GM23248 (cell line): ENCODE measurements around the gene HNRNPLL. TPM values are rescaled to one million over a fixed set of nuclear protein-coding genes. Genes with fewer than 3 reads are reported as not detected.
"Not testable (repeated sequence)": the region's sequence is repeated elsewhere in the genome, so short reads cannot be mapped to it uniquely, and the experiment has no call there.

ENCODE experiments used
- DNase-seq: peaks from one replicate; pipeline ENCODE4 v3.0.0-alpha.2; 2015
- H2AFZ ChIP-seq: fragments of 200-600 bp; sonication (generic); 2 replicates; pipeline ENCODE4 v1.6.1; 2016; ENCODE audit warnings: antibody characterized with exemption
- H3F3A ChIP-seq: fragments of 200-600 bp; sonication (generic); 2 replicates; pipeline ENCODE4 v1.6.1; 2016; ENCODE audit warnings: mild to moderate bottlenecking, antibody characterized with exemption, mixed run types; ENCODE audit not compliant: insufficient read depth
- H3K27ac ChIP-seq: fragments of 200-600 bp; sonication (generic); 2 replicates; pipeline ENCODE4 v1.5.1; 2016; ENCODE audit warnings: mild to moderate bottlenecking
- H3K27me3 ChIP-seq: fragments of 200-600 bp; sonication (generic); replicated peaks from 2 replicates; pipeline ENCODE4 v1.6.1; 2016; ENCODE audit warnings: mild to moderate bottlenecking; ENCODE audit not compliant: insufficient read depth
- H3K36me3 ChIP-seq: fragments of 200-600 bp; sonication (generic); 2 replicates; pipeline ENCODE4 v1.6.1; 2016; ENCODE audit warnings: low read depth, mild to moderate bottlenecking
- H3K4me1 ChIP-seq: fragments of 200-600 bp; sonication (generic); 2 replicates; pipeline ENCODE4 v1.6.1; 2016; ENCODE audit warnings: mild to moderate bottlenecking; ENCODE audit not compliant: insufficient read depth
- H3K4me2 ChIP-seq: fragments of 200-600 bp; sonication (generic); one replicate; pipeline ENCODE4 v1.6.1; 2016; ENCODE audit warnings: mild to moderate bottlenecking; ENCODE audit not compliant: unreplicated experiment
- H3K4me3 ChIP-seq: fragments of 200-600 bp; sonication (generic); 2 replicates; pipeline ENCODE4 v1.5.1; 2016; ENCODE audit warnings: mild to moderate bottlenecking
- H3K79me2 ChIP-seq: fragments of 200-600 bp; sonication (generic); 2 replicates; pipeline ENCODE4 v1.6.1; 2016; ENCODE audit warnings: mild to moderate bottlenecking; ENCODE audit not compliant: insufficient read depth
- H3K9ac ChIP-seq: fragments of 200-600 bp; sonication (generic); 2 replicates; pipeline ENCODE4 v1.6.1; 2016; ENCODE audit warnings: mild to moderate bottlenecking
- H3K9me2 ChIP-seq: fragments of 200-600 bp; sonication (generic); 2 replicates; pipeline ENCODE4 v1.6.1; 2016; ENCODE audit warnings: mixed run types, mild to moderate bottlenecking, moderate library complexity; ENCODE audit not compliant: insufficient read depth
- H3K9me3 ChIP-seq: fragments of 200-600 bp; sonication (generic); one replicate; pipeline ENCODE4 v1.6.1; 2017; ENCODE audit warnings: low read depth
- H4K20me1 ChIP-seq: fragments of 200-600 bp; sonication (generic); 2 replicates; pipeline ENCODE4 v1.6.0; 2016; ENCODE audit not compliant: insufficient read depth
- EZH2 ChIP-seq: fragments of 200-600 bp; sonication (generic); IDR thresholded peaks from 2 replicates; pipeline ENCODE4 v1.6.1; 2018; ENCODE audit warnings: antibody characterized with exemption, mild to moderate bottlenecking; ENCODE audit not compliant: insufficient read depth, poor library complexity, severe bottlenecking
- EZH2phosphoT487 ChIP-seq: fragments of 200-600 bp; sonication (generic); IDR thresholded peaks from 2 replicates; pipeline ENCODE4 v1.6.1; 2018; ENCODE audit warnings: antibody characterized with exemption, moderate library complexity, mild to moderate bottlenecking, low read depth; ENCODE audit not compliant: insufficient read depth
- WGBS, 2 experiments: methylation state at CpG; one replicate each; pipeline ENCODE4 v1.1.6; 2015 to 2017; ENCODE audit warnings: low lambda C conversion rate in 2 of 2, low coverage in 1 of 2; ENCODE audit errors: missing lambda C conversion rate in 2 of 2; 5-methylcytosine and 5-hydroxymethylcytosine counted together
- in situ Hi-C: fragments of 300-500 bp; cut with MboI; formaldehyde crosslinking; loops from 2 replicates; pipeline ENCODE4 v1.15.0; 2020
- polyA plus RNA-seq: library from polyadenylated mRNA; unstranded; fragments of >200 nt; fragmentation: Nextera tagmentation; extraction: Ambion mirVana; gene quantifications from 2 replicates; pipeline ENCODE4 v1.2.1, GENCODE V29; 2016
- total RNA-seq: library from RNA; depleted of rRNA; stranded (reverse); fragments of >200 nt; shearing (Covaris generic); gene quantifications from 2 replicates; pipeline ENCODE4 v1.2.3, GENCODE V29; 2014

The HNRNPLL gene
- total and polyA plus RNA-seq, 2 experiments from 2014 or later: 31.3 to 42.6 TPM

DNA sequence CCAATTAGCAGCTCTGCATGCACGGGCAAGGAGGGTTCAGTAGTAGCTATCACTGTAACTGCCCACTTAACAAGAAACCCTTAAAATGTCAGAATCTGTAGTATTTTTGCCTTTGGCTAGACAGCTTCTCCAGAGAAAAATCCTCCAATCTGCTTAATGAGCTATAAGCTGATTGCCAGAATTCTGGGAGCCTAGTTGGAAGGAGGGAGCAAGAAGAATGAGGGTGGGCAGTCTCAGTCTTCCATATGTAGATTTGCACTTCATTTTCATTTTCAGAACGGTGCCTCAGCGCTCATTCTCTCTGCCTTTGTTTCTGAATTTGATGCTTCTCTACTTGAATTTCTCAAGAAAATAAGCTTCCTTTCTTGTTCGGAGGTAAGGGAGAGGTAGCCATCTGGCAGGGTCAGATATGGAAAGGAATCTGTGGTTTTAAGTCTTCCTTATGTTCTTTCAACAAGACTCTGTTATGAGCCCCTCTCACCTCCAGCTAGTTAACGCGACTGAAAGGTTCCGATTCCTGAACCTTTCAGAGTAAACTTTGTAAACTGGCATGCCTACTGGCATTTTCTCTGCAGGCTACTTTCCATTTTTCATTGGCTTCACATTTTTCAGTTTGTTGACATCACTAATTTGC, 53.5 kb downstream of the HNRNPLL start:
- no peak for DNase-seq
- H3K9ac ChIP-seq: no peak overlapping the region
- in situ Hi-C loops: no loop called here
- no peak for TF ChIP-seq EZH2phosphoT487
- TF ChIP-seq EZH2: no peak
- H3K9me3 ChIP-seq: no peaks in the 10 kb centered on the region
- H3K4me1 ChIP-seq: no peaks in the 10 kb centered on the region
- no peak overlapping the region for H3K27ac ChIP-seq
- H3K9me2 ChIP-seq: no peaks in the 10 kb centered on the region
- no peaks in the 10 kb centered on the region for H4K20me1 ChIP-seq
- H2AFZ ChIP-seq: no peak overlapping the region
- no peak overlapping the region for H3K4me2 ChIP-seq
- 70 to 72% methylated on average over 7 of the region's 7 CpGs for WGBS, 2 experiments
- no peak overlapping the region for H3K4me3 ChIP-seq
- no peaks in the 10 kb centered on the region for H3K27me3 ChIP-seq
- no peaks in the 10 kb centered on the region for H3K79me2 ChIP-seq
- peaks cover 16% of the 10 kb centered on the region; the same call in 1 of the 2 replicates for H3F3A ChIP-seq
- peaks cover 5% of the 10 kb centered on the region; the same call in 1 of the 2 replicates for H3K36me3 ChIP-seq

DNA sequence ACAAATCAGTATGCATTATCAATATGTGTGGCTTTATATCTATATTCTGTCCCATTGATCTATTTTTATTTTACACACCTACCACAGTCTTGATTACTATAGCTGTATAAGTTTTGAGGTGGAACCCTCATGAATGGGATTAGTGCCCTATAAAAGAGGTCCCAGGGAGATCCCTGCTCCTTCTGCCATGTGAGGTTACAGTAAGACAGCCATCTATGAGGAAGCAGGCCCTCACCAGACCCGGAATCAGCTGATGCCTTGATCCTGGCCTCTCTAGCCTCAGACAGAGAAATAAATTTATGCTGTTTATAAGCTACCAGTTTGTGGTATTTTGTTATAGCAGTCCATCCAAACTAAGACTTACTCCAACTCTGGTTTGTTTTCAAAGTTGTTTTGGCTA, 54.9 kb downstream of the HNRNPLL start:
- Histone ChIP-seq H3K79me2 (no peaks in the 10 kb centered on the region), H3F3A (peaks cover 26% of the 10 kb centered on the region; the same call in 1 of the 2 replicates), H3K27ac (no peak overlapping the region), H3K9me2 (no peaks in the 10 kb centered on the region), H2AFZ (no peak overlapping the region), H3K36me3 (peaks cover 5% of the 10 kb centered on the region; the same call in 1 of the 2 replicates), H4K20me1 (no peaks in the 10 kb centered on the region), H3K9ac (no peak overlapping the region), H3K4me1 (peaks cover 5% of the 10 kb centered on the region), H3K4me3 (no peak overlapping the region), H3K4me2 (no peak overlapping the region), H3K9me3 (no peaks in the 10 kb centered on the region), H3K27me3 (no peaks in the 10 kb centered on the region)
- 38 to 54% methylated on average over 1 of the region's 1 CpG for WGBS, 2 experiments
- TF ChIP-seq EZH2 (no peak), EZH2phosphoT487 (no peak)
- DNase-seq: no peak
- in situ Hi-C loops: no loop called here

DNA sequence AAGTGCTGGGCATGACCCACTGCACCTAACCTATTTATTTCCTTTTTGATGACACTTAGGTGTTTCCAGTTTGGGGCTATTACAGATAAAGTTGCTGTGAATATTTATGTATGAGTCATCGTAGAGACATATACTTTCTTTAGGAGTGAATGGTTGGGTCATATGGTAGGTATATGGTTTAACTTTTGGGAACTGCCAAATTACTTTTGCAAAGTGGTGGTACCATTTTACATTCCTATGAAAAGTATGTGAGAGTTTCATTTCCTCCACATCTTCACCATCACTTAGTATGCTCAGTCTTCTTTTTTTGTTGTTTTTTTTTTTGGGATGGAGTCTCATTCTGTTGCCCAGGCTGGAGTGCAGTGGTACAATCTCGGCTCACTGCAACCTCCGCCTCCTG, 56.1 kb downstream of the HNRNPLL start:
- 80 to 82% methylated on average over 3 of the region's 3 CpGs for WGBS, 2 experiments
- H3F3A ChIP-seq: peaks cover 36% of the 10 kb centered on the region; the same call in 1 of the 2 replicates

DNA sequence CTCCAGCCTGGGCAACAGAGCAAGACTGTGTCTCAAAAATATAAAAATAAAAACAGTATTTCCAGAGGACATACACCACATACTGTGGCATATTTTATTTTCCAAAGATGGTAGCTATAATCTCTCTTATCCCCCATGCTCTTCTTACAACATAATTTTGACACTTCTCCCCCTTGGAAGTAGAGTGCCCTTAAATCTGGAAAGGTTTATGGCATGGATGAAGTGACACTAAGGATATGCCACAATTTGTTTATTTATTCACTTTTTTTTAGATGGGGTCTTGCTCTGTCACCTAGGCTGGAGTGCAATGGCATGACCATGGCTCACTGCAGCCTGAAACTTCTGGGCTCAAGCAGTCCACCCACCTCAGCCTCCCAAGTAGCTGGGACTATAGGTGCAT, 56.7 kb downstream of the HNRNPLL start:
- Histone ChIP-seq H3K9me2 (no peaks in the 10 kb centered on the region), H3F3A (peaks cover 37% of the 10 kb centered on the region; the same call in 1 of the 2 replicates), H3K36me3 (no peaks in the 10 kb centered on the region), H3K27me3 (no peaks in the 10 kb centered on the region), H4K20me1 (no peaks in the 10 kb centered on the region), H3K4me3 (no peak overlapping the region), H3K4me1 (peaks cover 9% of the 10 kb centered on the region), H3K27ac (no peak overlapping the region), H3K9me3 (no peaks in the 10 kb centered on the region), H3K9ac (no peak overlapping the region), H3K4me2 (no peak overlapping the region), H2AFZ (no peak overlapping the region), H3K79me2 (no peaks in the 10 kb centered on the region)
- no peak for DNase-seq
- TF ChIP-seq EZH2phosphoT487: no peak
- no peak for TF ChIP-seq EZH2
- in situ Hi-C loops: no loop called here

More for the DNA sequence above, 56.1 kb downstream of the HNRNPLL start:
- in situ Hi-C loops: no loop called here
- TF ChIP-seq EZH2 (no peak), EZH2phosphoT487 (no peak)
- Histone ChIP-seq H3K79me2 (no peaks in the 10 kb centered on the region), H3K27me3 (no peaks in the 10 kb centered on the region), H3K27ac (no peak overlapping the region), H3K4me2 (no peak overlapping the region), H3K4me3 (no peak overlapping the region), H3K36me3 (no peaks in the 10 kb centered on the region), H3K9me2 (no peaks in the 10 kb centered on the region), H3K4me1 (peaks cover 9% of the 10 kb centered on the region), H3K9ac (no peak overlapping the region), H4K20me1 (no peaks in the 10 kb centered on the region), H2AFZ (no peak overlapping the region), H3K9me3 (no peaks in the 10 kb centered on the region)
- DNase-seq: no peak

DNA sequence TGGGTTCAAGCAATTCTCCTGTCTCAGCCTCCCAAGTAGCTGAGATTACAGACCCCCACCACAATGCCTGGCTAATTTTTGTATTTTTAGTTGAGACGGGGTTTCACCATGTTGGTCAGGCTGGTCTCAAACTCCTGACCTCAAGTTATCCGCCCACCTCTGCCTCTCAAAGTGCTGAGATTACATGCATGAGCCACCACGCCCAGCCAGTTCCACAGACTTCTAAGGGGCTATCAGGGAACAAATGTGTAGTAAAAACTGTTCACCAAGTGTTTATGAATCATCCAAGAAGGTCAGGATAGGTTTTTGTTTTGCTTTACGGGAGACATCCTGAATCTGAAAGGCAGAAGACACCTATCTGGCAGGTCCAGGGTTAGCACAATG, 60.5 kb downstream of the HNRNPLL start:
- WGBS, 2 experiments: 69 to 73% methylated on average over 4 of the region's 4 CpGs
- H3K27me3 ChIP-seq, H4K20me1 ChIP-seq, DNase-seq, in situ Hi-C loops, H3K9me2 ChIP-seq, H3K79me2 ChIP-seq, H3K4me3 ChIP-seq, H2AFZ ChIP-seq, H3K9ac ChIP-seq, H3K27ac ChIP-seq, H3K9me3 ChIP-seq, H3K4me1 ChIP-seq, H3K36me3 ChIP-seq, H3K4me2 ChIP-seq: not testable (repeated sequence)
- H3F3A ChIP-seq: peaks cover 30% of the 10 kb centered on the region; the same call in 1 of the 2 replicates
